G401 (cell line): ENCODE measurements around the gene TRAPPC1. TPM values are rescaled to one million over a fixed set of nuclear protein-coding genes. Genes with fewer than 3 reads are reported as not detected.

Experiments
- DNase-seq: peaks from one replicate; pipeline ENCODE4 v3.0.0-alpha.2; 2015; ENCODE audit warnings: low spot score
- in situ Hi-C: cut with HindIII; loops from 2 replicates; pipeline ENCODE4 v1.10.0; 2016; ENCODE audit warnings: low sequenced_read_pairs, mixed read lengths
- total RNA-seq: library from RNA; depleted of rRNA; stranded (reverse); fragments of >200 nt; shearing (Covaris generic); gene quantifications from 2 replicates; pipeline ENCODE4 v1.2.3, GENCODE V29; 2014

TRAPPC1 gene
- total RNA-seq, 1 experiment from 2014 or later: 7.8 TPM

DNA sequence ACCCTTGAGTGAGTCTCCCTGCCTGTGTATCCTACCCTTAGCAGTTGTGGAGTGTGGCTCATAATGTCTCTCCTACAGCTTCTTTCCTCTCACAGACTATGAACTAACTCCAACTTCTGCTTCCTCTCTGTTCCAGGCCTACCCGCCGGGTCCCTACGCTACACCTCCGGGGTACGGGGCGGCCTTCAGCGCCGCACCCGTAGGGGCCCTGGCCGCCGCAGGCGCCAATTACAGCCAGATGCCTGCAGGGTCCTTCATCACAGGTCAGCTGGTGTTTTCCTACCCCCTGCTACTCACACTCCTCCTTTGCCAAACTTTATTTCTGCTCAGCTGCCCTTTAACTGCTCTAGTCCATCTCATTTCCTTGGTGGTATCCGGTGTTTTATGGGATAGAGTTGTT lies 21.0 kb downstream of the TRAPPC1 start:
- DNase-seq: no peak
- in situ Hi-C loops: no loop called here

DNA sequence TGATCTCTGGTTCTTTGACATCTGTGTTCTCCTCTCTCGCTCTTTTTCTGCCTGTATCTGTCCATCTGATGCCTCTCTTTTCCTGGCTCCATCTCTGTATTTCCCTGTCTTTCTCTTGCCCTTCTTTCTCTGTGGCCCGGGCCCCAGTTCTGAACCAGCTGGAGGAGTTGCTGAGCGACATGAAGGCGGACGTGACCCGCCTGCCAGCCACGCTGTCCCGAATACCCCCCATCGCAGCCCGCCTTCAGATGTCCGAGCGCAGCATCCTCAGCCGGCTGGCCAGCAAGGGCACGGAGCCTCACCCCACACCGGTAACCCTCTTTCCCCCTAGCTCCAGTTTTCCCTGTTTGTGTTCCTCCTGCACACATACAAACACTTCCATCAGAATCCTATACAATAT lies 21.5 kb downstream of the TRAPPC1 start:
- in situ Hi-C loops: no loop called here
- no peak for DNase-seq

DNA sequence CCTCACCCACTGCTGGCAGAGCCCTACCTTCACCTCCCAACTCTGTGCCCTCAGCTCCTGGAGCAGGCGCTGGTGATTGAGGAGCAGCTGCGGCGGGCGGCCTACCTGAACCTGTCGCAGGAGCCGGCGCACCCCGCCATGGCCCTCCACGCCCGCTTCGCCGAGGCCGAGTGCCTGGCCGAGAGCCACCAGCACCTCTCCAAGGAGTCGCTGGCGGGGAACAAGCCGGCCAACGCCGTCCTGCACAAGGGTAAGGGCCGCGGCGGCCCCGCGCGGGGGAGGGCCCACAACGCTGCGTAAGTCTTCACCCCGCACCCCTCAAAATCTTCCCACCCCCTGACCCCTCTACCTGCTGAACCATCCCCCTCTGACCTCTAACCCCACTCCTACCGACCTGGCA lies 22.7 kb downstream of the TRAPPC1 start:
- in situ Hi-C loops: no loop called here
- DNase-seq: no peak

DNA sequence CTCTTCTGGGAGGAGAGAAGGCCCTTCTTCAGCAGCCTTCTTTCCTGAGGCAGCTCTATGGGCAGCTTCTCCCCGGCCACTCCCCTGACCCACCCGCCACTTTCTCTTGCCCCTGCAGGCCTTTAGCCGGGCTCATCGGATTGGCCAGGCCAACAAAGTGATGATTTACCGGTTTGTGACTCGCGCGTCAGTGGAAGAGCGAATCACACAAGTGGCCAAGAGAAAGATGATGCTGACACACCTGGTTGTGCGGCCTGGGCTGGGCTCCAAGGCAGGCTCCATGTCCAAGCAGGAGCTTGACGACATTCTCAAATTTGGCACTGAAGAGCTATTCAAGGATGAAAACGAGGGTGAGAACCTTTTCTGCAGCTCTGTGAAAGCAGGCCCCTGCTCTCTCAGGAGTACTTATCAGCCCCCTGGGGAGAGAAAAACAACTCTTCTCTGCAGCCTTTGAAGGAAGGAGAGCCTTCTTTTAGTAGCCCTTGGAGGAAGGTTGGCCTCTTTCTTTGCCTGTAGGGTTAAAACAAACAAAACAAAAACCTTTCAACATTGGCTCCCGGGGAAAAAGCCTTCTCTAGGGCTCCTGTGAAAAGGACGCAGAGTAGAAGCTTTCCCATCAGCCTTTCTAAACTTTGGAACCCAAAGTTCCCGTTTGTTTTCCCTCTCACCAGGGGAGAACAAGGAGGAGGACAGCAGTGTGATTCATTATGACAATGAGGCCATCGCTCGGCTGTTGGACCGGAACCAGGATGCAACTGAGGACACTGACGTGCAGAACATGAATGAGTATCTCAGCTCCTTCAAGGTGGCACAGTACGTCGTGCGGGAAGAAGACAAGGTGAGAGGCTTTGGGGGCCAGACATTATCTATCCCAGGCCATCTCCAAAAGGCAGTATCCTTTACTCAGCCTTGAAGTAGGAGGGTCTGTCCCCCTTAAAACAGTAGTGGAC lies 28.3 kb downstream of the TRAPPC1 start:
- DNase-seq: no peak
- in situ Hi-C loops: no loop called here

DNA sequence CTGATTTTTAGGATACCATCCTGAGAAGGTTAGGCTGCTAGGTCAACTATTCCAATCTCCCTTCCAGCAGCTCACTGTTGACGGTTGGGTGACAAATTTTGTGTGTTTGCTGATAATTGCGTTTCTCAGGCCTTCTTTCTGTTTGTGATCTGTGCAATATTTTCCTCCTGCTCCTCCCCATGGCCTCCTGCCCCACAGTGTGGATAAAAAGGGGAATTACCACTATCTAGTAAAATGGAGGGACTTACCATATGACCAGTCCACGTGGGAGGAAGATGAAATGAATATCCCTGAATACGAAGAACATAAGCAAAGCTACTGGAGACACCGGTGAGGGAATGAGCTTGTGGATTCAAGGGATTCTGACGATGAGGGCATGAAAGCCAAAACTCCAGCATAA lies 34.0 kb downstream of the TRAPPC1 start:
- in situ Hi-C loops: no loop called here
- peak; percentile 56 for DNase-seq

DNA sequence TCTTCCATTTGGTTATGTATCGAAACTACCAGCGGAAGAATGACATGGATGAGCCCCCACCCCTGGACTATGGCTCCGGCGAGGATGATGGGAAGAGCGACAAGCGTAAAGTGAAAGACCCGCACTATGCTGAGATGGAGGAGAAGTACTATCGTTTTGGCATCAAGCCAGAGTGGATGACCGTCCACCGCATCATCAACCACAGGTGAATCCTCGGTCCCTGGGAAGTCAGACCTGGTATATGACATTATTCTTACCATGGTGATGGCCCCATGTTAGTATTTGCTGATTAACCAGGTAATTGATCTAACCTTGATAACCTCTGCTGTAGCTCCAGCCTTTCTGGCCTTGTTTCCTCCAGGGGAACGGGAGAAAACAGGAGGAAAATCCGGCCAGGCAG lies 34.7 kb downstream of the TRAPPC1 start:
- no peak for DNase-seq
- in situ Hi-C loops: no loop called here

DNA sequence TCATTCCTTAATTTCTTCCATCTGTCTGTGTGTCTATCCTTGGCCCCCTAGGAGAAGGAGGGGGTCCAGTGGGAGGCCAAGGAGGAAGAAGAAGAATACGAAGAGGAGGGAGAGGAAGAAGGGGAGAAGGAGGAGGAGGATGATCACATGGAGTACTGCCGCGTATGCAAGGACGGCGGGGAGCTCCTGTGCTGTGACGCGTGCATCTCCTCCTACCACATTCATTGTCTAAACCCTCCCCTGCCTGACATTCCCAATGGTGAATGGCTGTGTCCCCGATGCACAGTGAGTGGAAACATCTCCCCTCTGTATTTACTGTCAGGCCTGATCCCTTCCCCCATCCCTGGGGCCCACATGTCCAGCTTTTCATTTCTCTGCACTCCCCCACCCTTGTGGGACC lies 36.9 kb downstream of the TRAPPC1 start:
- in situ Hi-C loops: no loop called here
- DNase-seq: no peak

DNA sequence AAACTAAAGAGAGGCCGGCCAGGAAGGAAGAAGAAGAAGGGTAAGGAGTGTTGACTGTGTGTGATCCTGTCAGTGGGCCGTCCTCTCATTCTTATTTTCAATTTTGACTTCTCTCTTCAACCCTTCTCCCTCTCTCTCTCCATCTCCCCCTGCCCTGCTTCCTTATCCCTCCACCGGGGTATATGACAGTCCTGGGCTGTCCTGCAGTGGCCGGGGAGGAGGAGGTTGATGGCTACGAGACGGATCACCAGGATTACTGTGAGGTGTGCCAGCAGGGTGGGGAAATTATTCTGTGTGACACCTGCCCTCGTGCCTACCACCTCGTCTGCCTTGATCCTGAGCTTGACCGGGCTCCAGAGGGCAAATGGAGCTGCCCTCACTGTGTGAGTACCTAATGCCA lies 37.5 kb downstream of the TRAPPC1 start:
- in situ Hi-C loops: no loop called here
- DNase-seq: no peak

DNA sequence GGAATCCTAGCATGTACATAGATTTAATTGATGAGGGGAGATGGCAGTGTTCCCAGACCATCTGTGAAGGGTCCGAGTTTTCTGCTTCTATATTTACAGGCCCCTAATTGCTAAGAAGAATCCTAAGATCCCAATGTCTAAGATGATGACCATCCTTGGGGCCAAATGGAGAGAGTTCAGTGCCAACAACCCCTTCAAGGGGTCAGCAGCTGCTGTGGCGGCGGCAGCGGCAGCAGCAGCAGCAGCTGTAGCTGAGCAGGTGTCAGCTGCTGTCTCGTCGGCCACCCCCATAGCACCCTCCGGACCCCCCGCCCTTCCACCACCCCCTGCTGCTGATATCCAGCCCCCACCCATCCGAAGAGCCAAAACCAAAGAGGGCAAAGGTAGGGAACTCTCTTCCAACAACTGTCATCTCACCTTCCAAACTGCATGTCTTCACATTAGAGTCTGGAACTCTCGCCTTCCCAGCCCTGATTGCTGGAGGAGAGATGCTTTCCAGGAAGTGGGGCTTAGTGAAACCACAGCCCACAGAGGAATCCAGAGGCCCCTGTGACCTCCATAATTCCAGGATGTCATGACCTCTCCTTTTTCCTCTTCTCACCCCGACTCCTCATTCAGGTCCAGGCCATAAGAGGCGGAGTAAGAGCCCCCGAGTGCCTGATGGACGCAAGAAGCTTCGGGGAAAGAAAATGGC lies 38.4 kb downstream of the TRAPPC1 start:
- no peak for DNase-seq
- in situ Hi-C loops: no loop called here

DNA sequence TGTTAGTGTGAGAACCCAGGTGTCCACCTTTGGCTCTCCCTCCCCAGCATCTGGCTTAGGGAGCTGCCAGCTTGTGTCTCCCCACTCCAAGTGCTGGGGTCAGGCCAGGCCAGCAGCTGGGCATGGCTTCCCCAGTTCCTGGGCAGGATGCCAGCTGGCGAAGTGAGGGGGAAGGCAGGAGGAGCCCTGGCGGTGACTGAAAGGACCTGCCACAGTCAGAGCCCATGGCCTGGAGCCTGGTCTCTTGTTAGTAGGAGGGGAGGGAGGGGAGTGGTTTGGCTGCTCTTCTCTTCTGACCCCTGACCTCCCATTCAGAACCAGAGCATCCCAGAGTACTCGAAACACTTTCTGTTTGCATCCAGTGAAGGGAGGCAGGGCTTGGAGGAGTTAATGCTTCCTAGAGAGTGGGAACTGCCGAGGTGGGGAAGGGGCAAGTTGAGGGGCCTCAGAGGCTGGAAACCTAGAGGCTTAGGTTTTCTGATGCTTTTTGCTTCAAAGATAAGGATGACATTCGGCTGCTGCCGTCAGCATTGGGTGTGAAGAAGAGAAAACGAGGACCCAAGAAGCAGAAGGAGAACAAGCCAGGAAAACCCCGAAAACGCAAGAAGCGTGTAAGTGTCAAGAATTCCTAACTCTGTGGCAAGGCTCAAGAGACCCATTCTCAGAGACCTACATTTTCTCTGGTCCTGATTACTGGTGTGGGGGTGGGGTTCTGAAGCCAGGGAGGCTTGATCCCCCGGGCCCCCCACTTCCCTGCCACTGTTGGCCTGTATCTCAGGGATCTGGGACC lies 42.4 kb downstream of the TRAPPC1 start:
- peak; percentile 90 for DNase-seq
- in situ Hi-C loops: no loop called here

DNA sequence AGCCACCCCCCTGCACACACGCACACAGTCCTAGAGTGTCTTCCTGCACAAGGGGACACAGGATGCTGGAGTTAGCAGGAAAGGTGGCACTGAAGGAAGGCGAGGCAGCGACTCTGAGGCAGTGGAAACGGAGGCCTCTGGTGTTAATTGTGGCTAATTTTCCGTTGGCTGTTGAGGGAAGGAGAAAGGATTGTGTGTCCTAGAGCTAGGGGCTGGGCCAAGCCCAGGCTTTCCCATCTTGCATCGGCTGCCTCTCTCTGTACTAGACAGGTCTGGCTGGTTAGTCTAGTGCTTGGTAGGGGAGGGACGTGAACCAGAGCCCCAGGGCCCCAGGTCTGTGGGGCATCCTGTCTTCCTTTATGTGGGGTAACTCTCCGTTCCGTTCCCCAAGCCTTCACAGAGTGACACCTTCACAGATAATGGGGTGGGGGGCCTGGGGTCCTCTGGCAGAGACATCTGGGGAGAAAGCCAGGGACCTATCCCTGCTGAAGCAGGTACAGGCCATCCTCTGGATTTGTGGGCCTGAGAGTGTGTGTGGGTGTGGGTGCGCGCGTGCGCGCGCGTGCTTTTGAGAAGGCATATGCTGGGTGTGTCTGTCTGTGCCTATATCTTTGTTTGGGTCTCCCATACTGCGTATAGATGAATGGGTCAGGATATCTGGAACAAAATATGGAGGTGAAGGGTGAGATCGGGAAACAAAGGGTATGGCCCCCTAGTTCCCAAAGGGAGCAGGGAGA lies 43.4 kb downstream of the TRAPPC1 start, which contains the start of gene CHD3:
Gene CHD3 (plus strand): TSS at position 606 of the 737 bp plus-strand sequence. CDS start 212 bp downstream, outside the sequence.
- in situ Hi-C loops: no loop called here
- DNase-seq: no peak

DNA sequence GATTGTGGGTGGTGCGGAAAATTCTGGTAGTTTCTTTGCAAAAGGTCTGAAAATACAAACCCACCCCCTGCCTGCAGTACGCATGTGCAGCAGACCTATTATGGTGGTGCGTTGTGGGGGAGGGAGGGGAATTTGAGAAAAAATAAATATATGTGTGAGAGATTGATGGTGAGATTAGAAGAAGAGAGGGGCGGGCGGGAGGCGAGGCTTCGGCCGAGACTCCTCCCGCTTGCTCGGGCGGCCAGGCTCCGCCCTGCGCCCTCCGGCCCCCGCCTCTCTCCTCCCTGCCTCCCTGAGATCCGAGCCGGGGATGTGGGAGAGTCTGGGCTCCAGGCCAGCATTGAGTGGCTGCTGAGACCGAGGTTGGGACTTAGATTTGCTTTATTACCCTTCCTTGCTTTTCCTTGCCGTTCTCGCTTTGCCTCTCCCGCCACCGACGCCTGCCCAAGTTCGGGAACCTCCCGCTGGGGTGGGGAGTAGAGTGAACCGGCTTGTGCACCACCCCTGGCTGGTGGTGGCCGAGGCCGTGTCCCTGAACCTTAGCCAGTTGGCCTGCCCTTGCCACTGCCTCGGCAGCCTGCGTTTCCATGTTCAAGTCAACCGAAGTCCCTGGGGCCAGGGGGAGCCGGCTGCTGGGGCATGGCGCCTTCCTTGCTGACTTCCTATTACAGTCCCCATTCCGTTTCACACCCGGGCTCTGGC lies 44.1 kb downstream of the TRAPPC1 start:
- peak; percentile 87 for DNase-seq
- in situ Hi-C loops: no loop called here

DNA sequence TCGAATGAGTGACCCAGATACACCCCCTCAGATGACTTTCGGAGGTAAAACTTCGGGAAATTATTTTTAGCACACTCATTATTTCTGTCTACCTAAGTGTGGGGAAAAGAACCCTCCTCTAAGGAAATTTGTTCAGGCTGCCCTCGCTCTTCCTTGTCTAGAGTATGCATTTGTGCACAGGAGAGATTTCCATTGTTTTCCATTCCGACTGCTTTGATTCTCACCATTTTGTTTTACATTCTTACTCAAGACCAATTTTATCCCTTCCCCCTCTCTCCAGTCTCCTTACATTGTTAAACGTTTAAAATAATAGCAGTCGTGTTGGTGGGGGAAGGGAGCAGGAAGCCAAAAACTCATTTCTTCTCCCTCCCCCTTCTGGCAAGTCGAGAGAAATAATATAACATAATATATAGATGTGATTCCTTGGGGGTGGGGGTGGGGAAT lies 44.7 kb downstream of the TRAPPC1 start:
- in situ Hi-C loops: no loop called here
- peak; percentile 44 for DNase-seq

DNA sequence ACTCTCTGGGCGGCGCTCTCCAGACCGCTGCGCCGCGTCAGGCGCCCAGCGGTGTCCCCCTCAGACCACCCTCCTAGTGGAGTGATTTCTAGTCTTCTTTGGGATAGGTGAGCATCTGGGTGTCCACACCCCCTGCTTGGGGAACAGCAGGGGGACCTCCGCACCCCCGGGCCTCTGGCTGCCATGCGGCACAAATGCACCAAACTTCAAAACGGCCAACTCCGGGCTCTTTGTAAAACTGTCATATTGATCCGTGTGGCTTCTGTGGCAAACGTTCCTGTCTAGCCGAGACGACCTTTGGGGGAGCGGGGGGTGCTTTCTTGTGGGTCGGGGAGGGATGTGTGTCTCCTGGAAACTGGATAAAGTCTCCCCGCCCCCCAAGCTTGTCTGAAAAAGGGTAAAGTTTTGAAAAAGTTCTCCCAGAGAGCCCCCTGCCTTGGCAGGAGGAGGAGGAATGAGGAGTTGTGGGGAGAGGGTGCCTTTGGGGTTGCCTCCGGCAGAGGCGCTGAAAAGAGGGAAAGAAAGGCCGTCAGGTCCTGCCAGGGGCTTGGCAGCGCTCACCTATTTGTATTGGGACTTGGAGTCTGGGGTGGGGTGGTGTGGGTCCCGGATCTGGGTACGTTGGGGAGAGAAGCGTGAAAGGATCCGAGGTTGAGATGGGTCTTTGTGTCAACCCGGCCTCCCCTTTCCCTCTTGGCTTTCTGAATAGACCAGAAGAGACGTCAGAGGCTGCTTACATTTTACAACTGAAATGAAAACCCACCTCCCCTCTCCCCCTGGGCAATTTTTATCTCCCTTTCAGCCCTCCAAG lies 45.3 kb downstream of the TRAPPC1 start:
- in situ Hi-C loops: no loop called here
- peak; percentile 43 for DNase-seq

DNA sequence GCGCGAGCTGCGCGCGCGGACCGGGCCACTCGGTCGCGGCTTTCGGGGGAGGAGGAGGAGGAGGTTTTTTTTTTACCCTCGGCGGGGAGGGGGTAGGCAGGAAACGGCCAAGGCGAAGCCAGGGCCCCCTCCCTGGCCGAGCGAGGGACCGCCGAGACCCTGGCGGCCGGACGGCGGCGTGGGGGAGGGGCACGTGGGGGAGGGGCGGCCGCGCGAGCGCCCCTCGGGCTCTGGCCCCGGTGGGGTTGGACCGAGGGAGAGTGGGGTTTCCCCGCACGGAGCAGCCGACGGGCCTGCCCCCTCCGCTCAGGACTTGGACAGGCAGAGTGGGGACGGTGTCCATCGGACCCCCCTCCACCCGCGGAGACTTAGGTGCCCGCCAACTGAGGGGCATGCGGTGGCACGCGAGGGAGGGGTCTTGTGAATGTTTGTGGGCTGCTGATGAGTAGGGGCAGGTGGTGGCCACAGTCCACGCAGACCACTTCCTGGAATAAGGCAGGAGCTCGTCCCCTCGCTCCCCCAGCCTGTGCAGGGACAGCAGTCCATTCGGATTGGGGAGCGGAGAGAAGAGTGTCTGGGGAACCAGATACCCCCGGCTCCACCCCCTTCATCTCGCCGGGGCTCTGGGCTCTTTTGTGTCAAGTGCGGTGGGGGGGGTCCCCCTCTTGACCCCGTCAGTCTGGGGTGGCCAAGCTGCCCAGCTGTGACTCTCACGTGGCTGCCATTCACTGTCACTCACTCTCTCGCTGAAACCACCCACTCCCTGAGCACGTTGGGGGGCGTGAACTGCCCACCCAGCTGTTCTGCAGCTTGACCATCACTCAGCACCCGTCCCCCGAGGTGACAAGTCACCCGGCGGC lies 46.1 kb downstream of the TRAPPC1 start:
- in situ Hi-C loops: no loop called here
- peak; percentile 42 for DNase-seq

DNA sequence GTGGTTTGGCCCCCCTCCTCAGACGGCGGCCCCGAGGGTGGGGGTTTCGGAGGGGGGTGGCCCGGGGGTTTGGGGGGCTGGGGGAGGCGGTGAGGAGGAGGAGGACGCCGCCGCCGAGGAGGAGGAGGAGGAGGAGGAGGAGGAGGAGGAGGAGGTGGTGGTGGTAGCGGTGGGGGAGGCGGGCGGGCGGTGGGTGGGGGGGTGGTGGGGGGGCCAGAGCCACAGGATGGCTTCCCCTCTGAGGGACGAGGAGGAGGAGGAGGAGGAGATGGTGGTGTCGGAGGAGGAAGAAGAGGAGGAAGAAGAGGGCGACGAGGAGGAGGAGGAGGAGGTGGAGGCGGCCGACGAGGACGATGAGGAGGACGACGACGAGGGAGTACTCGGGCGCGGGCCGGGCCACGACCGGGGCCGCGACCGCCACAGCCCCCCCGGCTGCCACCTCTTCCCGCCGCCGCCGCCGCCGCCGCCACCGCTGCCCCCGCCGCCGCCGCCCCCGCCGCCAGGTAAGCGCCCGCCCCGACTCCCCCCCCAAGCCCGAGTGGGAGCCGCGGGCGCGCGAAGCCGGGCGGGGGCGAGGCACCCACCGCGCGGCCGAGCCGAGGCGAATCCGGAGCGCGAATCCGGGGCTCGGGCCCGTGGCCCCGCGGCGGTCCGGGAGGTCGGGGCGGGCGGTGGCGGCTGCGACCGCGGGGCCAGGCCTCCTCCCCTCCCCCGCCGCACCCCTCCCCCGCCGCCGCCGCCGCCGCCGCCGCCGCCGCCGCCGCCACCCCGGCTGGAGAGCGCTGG lies 47.0 kb downstream of the TRAPPC1 start:
- no peak for DNase-seq
- in situ Hi-C loops: no loop called here
